Activated CD8-positive, alpha-beta memory T cell treated with anti-CD3 and anti-CD28 coated beads for 24 hours (primary cell): ENCODE results near the gene MAFF.
A peak's percentile ranks its signal among the peaks of the same experiment; 100 is the strongest.
"Not testable (repeated sequence)": the region's sequence is repeated elsewhere in the genome, so short reads cannot be mapped to it uniquely, and the experiment has no call there.

Source experiments
- DNase-seq: peaks from one replicate; pipeline ENCODE4 v3.0.0-alpha.2; 2020

Gene MAFF

GRCh38 chr22:38177926-38178604 is 23.7 kb upstream of the MAFF start:
- DNase-seq: no peak

- not testable (repeated sequence) for DNase-seq
Observed at GRCh38 chr22:38178605-38178937, 23.2 kb upstream of the MAFF start.

DNA sequence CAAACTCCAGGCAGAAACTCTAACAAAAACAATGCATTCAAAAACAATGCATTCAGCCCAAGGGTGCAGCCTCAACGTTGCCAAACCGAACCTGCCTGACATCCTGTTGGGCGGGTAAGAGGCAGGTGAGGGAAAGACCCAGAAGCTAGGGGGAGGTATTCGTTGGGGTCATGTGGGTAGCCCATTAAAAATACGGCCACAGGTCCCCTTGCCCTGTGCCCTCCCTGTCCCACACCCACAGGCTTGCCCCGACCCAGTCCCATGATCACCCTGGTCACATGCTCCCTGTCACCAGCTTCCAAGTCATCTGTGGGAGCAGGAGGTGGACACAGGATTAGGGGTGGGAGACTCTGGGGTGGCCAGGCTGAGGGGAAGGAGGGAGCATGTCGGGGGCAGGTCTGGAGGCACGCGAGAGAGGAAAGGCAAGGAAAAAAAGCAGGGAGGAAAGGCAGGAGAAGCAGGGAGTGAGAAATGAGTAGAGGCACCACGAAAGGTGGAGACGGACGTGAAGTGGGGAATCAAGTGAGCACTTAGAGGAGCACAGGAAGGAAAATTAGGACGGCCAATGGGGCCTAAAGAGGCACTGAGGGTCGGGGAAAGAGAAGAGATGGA is 20.8 kb upstream of the MAFF start:
- DNase-seq: peak; percentile 62

DNA sequence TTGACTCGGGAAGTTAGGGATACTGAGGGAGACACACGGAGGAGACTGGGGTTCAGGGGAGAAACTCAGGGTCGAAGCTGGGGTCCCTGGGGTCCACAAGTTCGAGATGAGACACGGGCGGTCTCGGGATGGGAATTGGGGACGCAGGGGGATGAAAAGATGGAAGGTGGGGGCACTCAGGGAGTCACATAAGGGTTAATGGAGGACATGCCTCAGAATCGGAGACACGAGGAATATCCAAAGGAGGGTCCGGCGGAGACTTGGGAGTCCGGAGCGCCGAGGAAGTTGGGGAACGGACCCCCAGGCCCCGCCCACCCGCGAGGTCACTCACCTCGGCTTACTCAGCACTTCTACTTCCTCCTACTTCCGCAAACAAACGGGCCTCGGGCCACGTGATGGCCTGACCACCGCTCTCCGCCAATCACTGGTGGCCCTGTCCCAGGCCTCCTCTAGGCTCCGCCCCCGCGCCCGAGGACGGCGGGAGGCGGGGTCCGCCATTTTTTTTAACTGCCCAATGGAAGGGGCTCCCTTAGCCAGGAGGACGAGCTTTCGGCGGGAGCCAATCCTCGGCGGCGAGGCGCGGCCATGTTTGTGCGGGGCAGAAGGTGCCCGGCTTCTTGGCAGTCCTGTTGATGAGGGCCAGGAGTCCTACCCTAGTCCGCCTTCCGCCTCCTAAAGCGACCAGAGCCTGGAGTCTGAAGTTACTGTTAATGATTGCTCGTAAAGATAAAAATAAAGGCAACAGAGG is 20.2 kb upstream of the MAFF start, which contains the start of gene PLA2G6:
Gene PLA2G6, minus strand, starts transcription at position 378 of the 748 bp plus-strand sequence. CDS start 12,404 bp downstream, outside the sequence.
- DNase-seq: peak; percentile 99

GRCh38 chr22:38184788-38185187 is 17.0 kb upstream of the MAFF start:
- no peak for DNase-seq

DNA sequence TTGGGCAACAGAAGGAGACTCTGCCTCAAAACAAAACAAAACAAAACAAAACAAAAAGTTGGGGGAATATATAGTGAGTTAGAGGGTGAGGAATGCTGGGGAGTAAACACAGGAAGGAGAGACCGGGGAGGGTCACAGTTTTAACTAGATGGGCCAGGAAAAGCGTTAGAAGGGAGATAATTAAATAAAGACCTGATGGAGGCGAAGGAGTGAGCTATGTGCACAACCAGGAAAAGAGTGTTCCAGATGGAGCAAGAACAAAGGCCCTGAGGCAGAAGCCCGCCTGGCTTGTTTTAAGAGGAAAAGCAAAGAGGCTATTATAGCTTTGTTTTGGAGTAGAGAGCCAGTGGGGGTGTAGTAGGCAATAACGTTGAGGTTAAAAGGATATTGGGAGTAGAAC is 15.4 kb upstream of the MAFF start:
- no peak for DNase-seq

DNA sequence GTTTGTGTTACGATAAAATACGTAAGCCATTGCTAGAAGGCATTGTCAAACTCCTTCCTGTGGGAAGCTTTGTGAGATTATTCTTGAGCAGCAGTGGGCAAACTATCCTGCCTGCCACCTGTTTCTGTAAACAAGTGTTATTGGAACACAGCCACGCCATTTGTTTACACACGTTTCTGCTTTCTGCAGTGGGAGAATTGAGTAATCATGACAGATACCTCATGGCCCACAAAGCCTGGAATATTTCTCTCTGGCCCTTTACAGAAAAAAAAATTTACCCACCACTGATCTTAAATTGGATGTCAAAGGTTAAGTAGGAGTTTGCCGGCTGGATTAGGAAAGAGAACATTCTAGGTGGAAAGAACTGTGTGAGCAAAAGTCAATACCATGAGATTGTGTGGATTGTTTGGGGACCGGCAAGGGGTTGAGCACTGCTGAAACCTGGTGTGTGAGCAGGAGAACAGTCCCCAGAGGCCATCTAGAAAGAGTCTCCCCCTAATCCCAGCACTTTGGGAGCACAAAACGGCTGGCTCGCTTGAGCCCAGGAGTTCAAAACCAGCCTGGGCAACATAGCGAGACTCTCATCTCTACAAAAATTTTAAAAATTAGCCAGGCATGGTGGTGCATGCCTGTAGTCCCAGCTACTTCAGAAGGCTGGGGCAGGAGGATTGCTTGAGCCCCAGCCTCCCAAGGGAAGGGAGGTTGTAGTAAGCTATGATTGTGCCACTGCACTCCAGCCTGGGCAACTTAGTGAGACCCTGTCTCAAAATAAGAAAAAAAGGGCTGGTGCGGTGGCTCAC is 14.2 kb upstream of the MAFF start:
- no peak for DNase-seq

GRCh38 chr22:38189104-38189503 is 12.7 kb upstream of the MAFF start:
- no peak for DNase-seq

DNA sequence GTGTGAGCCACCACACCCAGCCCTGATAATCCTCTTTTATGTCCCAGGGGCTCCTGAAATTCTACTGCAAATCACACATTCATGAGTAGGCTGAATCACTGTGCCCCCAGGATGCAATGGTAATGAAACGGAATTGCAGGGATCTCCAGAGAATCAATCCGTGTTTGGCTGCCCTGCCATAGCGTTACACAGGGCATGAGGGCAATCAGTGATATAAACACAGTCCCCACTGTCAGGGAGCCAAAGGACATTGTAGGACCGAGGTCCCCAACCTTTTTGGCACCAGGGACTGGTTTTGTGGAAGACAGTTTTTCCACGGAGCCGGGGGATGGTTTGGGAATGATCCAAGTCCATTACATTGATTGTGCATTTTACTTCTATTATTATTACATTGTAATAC is 11.2 kb upstream of the MAFF start:
- no peak for DNase-seq

- no peak for DNase-seq
Observed at GRCh38 chr22:38191055-38191454, 10.7 kb upstream of the MAFF start.

DNA sequence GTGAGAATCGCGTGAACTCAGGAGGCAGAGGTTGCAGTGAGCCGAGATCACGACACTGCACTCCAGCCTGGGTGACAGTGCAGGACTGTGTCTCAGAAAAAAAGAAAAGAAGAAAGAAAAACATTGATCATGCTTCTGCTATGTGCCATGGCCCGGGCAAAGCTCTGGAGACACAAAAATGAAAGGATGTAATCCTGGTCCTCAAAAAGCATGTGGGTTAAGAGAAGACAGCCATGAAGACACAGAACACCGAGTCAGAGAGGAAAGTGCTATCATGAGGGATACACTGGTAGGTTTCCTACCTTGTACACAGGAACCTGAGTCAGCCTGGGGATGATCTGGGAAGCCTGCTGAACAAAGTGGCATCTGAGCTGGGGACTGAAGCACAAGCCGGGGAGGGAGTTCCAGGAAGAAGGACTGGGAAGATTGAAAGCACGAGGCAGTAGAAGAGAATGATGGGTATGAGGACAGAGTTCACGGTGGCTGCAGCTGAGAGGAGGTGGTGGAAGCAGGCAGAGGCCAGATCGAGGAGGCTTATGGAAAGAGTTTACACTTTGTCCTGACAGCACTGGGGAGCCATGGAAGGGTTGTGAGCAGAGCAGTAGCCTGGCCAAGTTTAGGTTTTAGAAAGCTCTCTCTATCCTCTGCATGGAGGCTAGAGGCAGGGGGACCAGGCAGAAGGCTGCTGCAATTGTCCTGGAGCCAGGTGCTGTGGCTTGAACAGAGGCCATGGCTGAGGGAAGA is 9.9 kb upstream of the MAFF start:
- DNase-seq: no peak

DNA sequence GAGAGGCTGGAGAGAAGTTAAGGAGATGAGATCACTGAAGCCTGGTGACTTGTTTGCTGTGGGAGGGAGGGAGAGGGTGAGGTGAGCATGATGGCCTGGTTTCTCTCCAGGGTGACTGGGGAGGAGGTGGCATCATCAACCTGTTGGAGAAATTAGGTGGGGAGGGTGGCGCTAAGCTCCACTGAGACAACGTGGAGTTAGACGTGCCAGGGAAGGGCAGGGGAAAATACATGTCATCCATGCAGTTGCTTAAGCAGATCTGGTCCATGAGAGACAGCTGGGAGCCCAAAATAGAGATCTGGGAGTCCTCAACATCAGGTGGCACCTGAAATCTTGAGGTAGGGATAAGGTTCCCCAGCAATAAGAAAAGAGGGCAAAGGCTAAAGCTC is 9.3 kb upstream of the MAFF start:
- no peak for DNase-seq

GRCh38 chr22:38193580-38193979 is 8.2 kb upstream of the MAFF start:
- no peak for DNase-seq

GRCh38 chr22:38196791-38197419 is 4.9 kb upstream of the MAFF start:
- no peak for DNase-seq

DNA sequence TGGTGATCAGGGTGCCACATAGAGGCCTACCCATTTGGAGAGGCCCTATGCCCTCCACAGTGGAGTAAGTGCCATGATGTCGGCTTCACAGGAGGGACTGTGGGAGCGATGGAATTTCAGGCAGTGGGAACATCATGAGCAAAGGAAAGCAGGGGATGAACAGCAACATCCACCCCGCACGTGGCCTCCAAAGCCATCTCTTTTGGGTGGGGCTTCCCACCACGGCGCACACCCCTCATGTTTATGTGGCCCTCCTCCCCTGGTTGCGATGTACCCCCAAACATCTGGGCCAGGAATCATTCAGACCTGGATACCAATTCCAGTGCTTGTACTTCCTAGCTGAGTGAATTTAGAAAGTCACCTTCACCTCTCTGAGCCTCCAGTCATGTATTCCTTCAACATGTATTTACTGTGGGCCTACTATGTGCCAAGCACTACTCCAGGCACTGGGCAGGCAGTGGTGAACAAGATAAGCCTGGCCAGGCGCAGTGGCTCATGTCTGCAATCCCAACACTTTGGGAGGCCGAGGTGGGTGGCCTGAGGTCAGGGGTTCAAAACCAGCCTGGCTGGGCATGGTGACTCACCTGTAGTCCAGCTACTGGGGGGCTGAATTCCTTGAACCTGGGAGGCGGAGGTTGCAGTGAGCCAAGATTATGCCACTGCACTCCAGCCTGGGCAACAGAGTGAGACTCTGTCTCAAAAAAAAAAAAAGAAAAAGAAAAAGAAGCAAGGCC is 1.8 kb upstream of the MAFF start:
- no peak for DNase-seq

GRCh38 chr22:38201371-38201710 is 453 bp upstream of the MAFF start:
- no peak for DNase-seq

- peak; percentile 80 for DNase-seq
Observed at GRCh38 chr22:38202437-38203089, 769 bp downstream of the MAFF start.

GRCh38 chr22:38203090-38203810 is 1.5 kb downstream of the MAFF start:
- peak; percentile 73 for DNase-seq

DNA sequence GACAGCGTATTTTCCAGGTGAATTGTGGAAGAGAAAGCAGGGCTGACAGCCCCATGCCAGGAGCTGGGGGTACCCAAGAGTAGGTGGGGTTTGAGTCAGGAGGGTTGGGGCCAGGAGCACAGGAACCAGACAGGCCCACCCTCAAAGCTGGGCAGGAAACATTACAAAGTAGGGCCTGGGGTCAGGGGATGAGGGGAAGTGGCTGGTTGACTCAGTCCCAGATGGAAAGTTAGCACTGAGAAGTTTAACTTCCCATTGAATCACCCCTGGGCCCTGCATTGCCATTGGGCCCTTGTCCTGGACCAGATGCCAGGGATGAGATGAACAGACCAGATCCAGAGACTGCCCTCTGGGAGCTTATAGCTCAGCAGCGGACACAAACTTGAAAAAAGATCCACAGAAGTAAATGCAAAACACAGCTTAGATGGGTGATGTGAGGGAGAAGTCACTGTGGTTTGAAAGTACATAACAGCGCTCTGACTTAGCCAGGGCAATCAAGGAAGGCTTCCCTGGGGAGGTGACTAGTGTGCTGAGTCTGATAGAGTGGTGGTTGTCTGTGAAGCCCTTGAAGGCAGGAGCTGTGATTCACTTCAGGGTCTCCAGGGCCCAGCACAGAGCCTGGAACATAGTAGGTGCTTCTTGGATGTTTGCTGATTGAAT is 2.2 kb downstream of the MAFF start:
- DNase-seq: no peak

- no peak for DNase-seq
Observed at GRCh38 chr22:38204784-38205183, 3.0 kb downstream of the MAFF start.
